ENCODE data around the gene LRRN1. TPM values are rescaled to one million over a fixed set of nuclear protein-coding genes. Genes with fewer than 3 reads are reported as not detected.

LRRN1 gene
- total and polyA plus RNA-seq, 2 of the 4 experiments (the other 2 are of a cell fraction), result 0.18 to 0.41 TPM

GRCh38 chr3:3860235-3860634, 61.0 kb downstream of the LRRN1 start:
- BruUV-seq (replicated peaks), result no TSS peak
- Histone ChIP-seq H3K79me1 (ENCODE audit: low read depth in 1 of 2, low read length in 2 of 2) (no peaks in the 10 kb centered on the region), H2AK5ac (ENCODE audit: low read depth, low read length) (no peak overlapping the region), H3K4ac (ENCODE audit: low read depth, low read length) (no peak overlapping the region), H3K4me1 (ENCODE audit: control insufficient read depth, insufficient read depth, low read length) (no peaks in the 10 kb centered on the region), H3K14ac (replicated peaks; ENCODE audit: low read depth, low read length) (no peak overlapping the region), H4K8ac (ENCODE audit: low read depth in 2 of 2, low read length in 2 of 2) (no peak overlapping the region), H4K20me1 (ENCODE audit: insufficient read depth, low read length) (no peaks in the 10 kb centered on the region), H3K9me1 (ENCODE audit: insufficient read depth, low read length) (no peaks in the 10 kb centered on the region), H3K23ac (ENCODE audit: low read depth, low read length) (no peak overlapping the region), H3K9ac (ENCODE audit: low read depth, low read length) (no peak overlapping the region), H4K5ac (ENCODE audit: low read depth, low read length) (no peak overlapping the region), H3K36me3 (ENCODE audit: control insufficient read depth, insufficient read depth, low read length) (no peaks in the 10 kb centered on the region), H3K18ac (ENCODE audit: low read depth, low read length) (no peak overlapping the region), H3K56ac (ENCODE audit: extremely low read depth, insufficient read depth, low read length) (no peak overlapping the region), H3K4me3 (ENCODE audit: insufficient read depth, low read depth, low read length) (no peak overlapping the region), H3K4me2 (ENCODE audit: low read depth, low read length) (no peak overlapping the region), H2BK120ac (ENCODE audit: low read depth, low read length) (no peak overlapping the region), H2AFZ (replicated peaks; ENCODE audit: low read length, poor library complexity) (no peak overlapping the region), H2BK20ac (ENCODE audit: low read depth, low read length) (no peak overlapping the region), H2BK5ac (ENCODE audit: low read depth, low read length, poor library complexity, severe bottlenecking) (no peak overlapping the region), H2BK15ac (ENCODE audit: low read depth, low read length) (no peak overlapping the region), H3K27ac (ENCODE audit: insufficient read depth, low read length) (no peak overlapping the region), H3K9me3 (ENCODE audit: control insufficient read depth, insufficient read depth, low read length) (peaks cover 2% of the 10 kb centered on the region; the same call in 1 of the 2 replicates), H3K27me3 (ENCODE audit: control insufficient read depth, insufficient read depth, low read length) (no peaks in the 10 kb centered on the region), H4K91ac (ENCODE audit: insufficient read depth, low read depth, low read length) (no peak overlapping the region), H2AK9ac (replicated peaks; ENCODE audit: low read depth, low read length, poor library complexity) (no peak overlapping the region)
- intact Hi-C loops (cut with micrococcal nuclease) (no loop called here), in situ Hi-C loops (cut with MboI; ENCODE audit: low sequenced_read_pairs) (no loop called here), dilution Hi-C loops (cut with HindIII; ENCODE audit: low sequenced_read_pairs, unreplicated experiment) (no loop called here)
- CTCF ChIA-PET, result interaction anchor here (0.6 kb wide), 1 partner anchor 9 kb away, joined by 4 read pairs; no protein-coding TSS in a partner anchor
- no peak for TF ChIP-seq RAD21 (IDR thresholded peaks at IDR 0.05; ENCODE audit: low read length)
- TF ChIP-seq CTCF (conservative IDR thresholded peaks at IDR 0.05; ENCODE audit: low read depth, low read length), result no peak
- no peak for TF ChIP-seq ELK1 (IDR thresholded peaks at IDR 0.05; ENCODE audit: borderline replicate concordance, low read depth, low read length)
- TF ChIP-seq FOS (IDR thresholded peaks at IDR 0.05; ENCODE audit: low read depth, low read length), result no peak
- no peak for TF ChIP-seq MXI1 (IDR thresholded peaks at IDR 0.05; ENCODE audit: borderline replicate concordance, low read depth, low read length)
- no peak for TF ChIP-seq MAFK (IDR thresholded peaks at IDR 0.05; ENCODE audit: low read depth, low read length)
- no peak for TF ChIP-seq POLR2A (IDR thresholded peaks at IDR 0.05; ENCODE audit: low read depth, low read length)
- TF ChIP-seq CHD1 (IDR thresholded peaks at IDR 0.05; ENCODE audit: low read depth, low read length), result no peak
- no peak for TF ChIP-seq MAZ (IDR thresholded peaks at IDR 0.05; ENCODE audit: borderline replicate concordance, low read depth, low read length)
- ATAC-seq (ENCODE audit: low read depth), result no peak
- no peak for DNase-seq
- WGBS, 2 experiments (ENCODE audit: extremely low coverage in 2 of 2, insufficient read length in 1 of 2), result no CpG with 5 or more reads among the region's 2 CpGs
- POLR2A ChIA-PET (ENCODE audit: unreplicated experiment), result no interaction called here

Measured in IMR-90 (cell line).